Measurements from ENCODE around the gene RFX7. TPM values are rescaled to one million over a fixed set of nuclear protein-coding genes. Genes with fewer than 3 reads are reported as not detected.

RFX7 gene
- total RNA-seq, 1 experiment from 2014 or later, result 34.4 TPM

DNA sequence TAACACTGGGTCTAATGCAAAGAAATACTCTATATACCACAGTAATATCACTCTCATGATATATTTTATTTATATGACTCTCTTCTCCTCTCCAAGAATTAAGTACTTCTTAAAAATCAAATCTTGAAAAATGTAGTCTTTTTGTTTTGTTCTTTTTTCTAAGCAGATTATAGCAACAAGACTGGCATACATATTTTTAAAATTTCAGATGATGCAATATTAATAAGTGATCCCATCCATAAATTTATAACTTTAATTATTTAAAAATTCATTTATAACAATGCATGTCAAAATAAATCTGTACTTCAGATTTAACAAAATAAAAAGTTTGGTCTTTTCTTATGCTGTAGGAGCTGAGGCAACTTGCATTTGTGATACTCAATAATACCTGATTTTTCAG is 155.3 kb downstream of the RFX7 start:
- POLR2A ChIA-PET (ENCODE audit: low non-redundant PET), result no interaction called here

DNA sequence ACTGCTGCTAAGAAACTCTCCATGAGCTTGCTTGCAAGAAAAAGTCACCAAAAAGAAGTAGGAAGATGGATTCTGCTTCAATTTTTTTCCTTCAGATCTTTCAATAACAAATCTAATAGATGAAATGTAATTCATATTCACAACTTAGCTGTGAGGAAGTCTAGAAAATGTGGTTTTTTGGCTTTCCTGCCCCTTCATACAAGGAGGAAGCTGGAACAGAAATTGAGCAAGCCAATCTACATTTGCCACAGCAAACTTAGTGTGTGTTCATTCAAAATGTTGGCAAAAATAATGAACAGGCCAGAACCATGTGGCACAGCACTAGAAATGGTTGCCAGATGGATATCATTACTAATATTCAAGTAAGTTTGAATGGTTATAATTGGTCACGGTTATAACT is 157.1 kb downstream of the RFX7 start:
- TF ChIP-seq, protein P1, sequence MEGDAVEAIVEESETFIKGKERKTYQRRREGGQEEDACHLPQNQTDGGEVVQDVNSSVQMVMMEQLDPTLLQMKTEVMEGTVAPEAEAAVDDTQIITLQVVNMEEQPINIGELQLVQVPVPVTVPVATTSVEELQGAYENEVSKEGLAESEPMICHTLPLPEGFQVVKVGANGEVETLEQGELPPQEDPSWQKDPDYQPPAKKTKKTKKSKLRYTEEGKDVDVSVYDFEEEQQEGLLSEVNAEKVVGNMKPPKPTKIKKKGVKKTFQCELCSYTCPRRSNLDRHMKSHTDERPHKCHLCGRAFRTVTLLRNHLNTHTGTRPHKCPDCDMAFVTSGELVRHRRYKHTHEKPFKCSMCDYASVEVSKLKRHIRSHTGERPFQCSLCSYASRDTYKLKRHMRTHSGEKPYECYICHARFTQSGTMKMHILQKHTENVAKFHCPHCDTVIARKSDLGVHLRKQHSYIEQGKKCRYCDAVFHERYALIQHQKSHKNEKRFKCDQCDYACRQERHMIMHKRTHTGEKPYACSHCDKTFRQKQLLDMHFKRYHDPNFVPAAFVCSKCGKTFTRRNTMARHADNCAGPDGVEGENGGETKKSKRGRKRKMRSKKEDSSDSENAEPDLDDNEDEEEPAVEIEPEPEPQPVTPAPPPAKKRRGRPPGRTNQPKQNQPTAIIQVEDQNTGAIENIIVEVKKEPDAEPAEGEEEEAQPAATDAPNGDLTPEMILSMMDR (conservative IDR thresholded peaks at IDR 0.05; ENCODE audit: low read depth, low read length), result no peak
- no peak for TF ChIP-seq EZH2 (IDR thresholded peaks at IDR 0.05; ENCODE audit: borderline replicate concordance, low read depth, low read length, poor library complexity, severe bottlenecking)
- CTCF ChIA-PET, result no interaction called here
- H3K27ac ChIP-seq (ENCODE audit: low read depth, low read length, poor library complexity, severe bottlenecking), result no peak overlapping the region
- POLR2A ChIA-PET (ENCODE audit: low non-redundant PET), result no interaction called here
- no peaks in the 10 kb centered on the region for H3K4me1 ChIP-seq (ENCODE audit: insufficient read depth, low read length, poor library complexity, severe bottlenecking)
- no peaks in the 10 kb centered on the region for H3K9me3 ChIP-seq (ENCODE audit: low read depth, low read length, poor library complexity, severe bottlenecking)
- DNase-seq (ENCODE audit: low spot score), result no peak
- H3K4me3 ChIP-seq (ENCODE audit: low read depth, low read length, poor library complexity, severe bottlenecking), result no peak overlapping the region
- intact Hi-C loops (cut with micrococcal nuclease; ENCODE audit: unreplicated experiment), result loop anchor here (2.0 kb wide), 1 partner anchor 20 kb away; no protein-coding TSS in a partner anchor
- no TSS peak for BruUV-seq (replicated peaks)
- H3K27me3 ChIP-seq (replicated peaks; ENCODE audit: insufficient read depth, low read depth, low read length, poor library complexity), result no peaks in the 10 kb centered on the region
- H3K36me3 ChIP-seq (ENCODE audit: insufficient read depth, low read length, poor library complexity, severe bottlenecking), result no peaks in the 10 kb centered on the region

More for the DNA sequence above, 155.3 kb downstream of the RFX7 start:
- BruUV-seq (replicated peaks), result no TSS peak
- no peaks in the 10 kb centered on the region for H3K4me1 ChIP-seq (ENCODE audit: insufficient read depth, low read length, poor library complexity, severe bottlenecking)
- peaks cover 5% of the 10 kb centered on the region for H3K36me3 ChIP-seq (ENCODE audit: insufficient read depth, low read length, poor library complexity, severe bottlenecking)
- no peaks in the 10 kb centered on the region for H3K9me3 ChIP-seq (ENCODE audit: low read depth, low read length, poor library complexity, severe bottlenecking)
- no peak for DNase-seq (ENCODE audit: low spot score)
- no peak overlapping the region for H3K4me3 ChIP-seq (ENCODE audit: low read depth, low read length, poor library complexity, severe bottlenecking)
- no peak overlapping the region for H3K27ac ChIP-seq (ENCODE audit: low read depth, low read length, poor library complexity, severe bottlenecking)
- intact Hi-C loops (cut with micrococcal nuclease; ENCODE audit: unreplicated experiment), result no loop called here
- no peaks in the 10 kb centered on the region for H3K27me3 ChIP-seq (replicated peaks; ENCODE audit: insufficient read depth, low read depth, low read length, poor library complexity)
- CTCF ChIA-PET, result no interaction called here
- TF ChIP-seq, protein P1 (conservative IDR thresholded peaks at IDR 0.05; ENCODE audit: low read depth, low read length), result no peak
- no peak for TF ChIP-seq EZH2 (IDR thresholded peaks at IDR 0.05; ENCODE audit: borderline replicate concordance, low read depth, low read length, poor library complexity, severe bottlenecking)

DNA sequence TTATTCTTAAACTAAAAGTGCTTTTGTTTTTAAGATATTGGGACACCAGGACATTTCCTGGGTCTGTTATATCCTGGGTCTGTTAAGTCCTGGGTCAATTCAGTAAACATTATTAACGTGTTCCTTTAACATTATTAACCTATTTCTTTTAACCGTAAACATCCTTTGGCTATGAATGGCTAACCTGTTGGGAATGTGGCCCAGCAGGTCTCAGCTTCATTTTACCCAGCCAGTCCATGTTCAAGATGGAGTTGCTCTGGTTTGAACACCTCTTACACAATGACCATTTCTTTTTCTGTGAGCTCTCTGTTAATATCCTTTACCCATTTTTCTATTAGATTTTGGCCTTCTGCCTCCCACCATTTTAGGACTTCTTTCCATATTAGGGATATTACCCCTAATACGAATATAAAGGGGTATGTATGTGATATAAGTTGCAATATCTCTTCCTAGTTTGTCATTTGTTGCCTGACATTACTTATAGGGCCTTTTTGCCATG is 161.4 kb downstream of the RFX7 start:
- no peaks in the 10 kb centered on the region for H3K27me3 ChIP-seq (replicated peaks; ENCODE audit: insufficient read depth, low read depth, low read length, poor library complexity)
- H3K4me1 ChIP-seq (ENCODE audit: insufficient read depth, low read length, poor library complexity, severe bottlenecking), result no peaks in the 10 kb centered on the region
- no peak overlapping the region for H3K27ac ChIP-seq (ENCODE audit: low read depth, low read length, poor library complexity, severe bottlenecking)
- TF ChIP-seq, protein P1 (conservative IDR thresholded peaks at IDR 0.05; ENCODE audit: low read depth, low read length), result no peak
- no peak for TF ChIP-seq EZH2 (IDR thresholded peaks at IDR 0.05; ENCODE audit: borderline replicate concordance, low read depth, low read length, poor library complexity, severe bottlenecking)
- no TSS peak for BruUV-seq (replicated peaks)
- POLR2A ChIA-PET (ENCODE audit: low non-redundant PET), result no interaction called here
- no peaks in the 10 kb centered on the region for H3K9me3 ChIP-seq (ENCODE audit: low read depth, low read length, poor library complexity, severe bottlenecking)
- intact Hi-C loops (cut with micrococcal nuclease; ENCODE audit: unreplicated experiment), result no loop called here
- no peaks in the 10 kb centered on the region for H3K36me3 ChIP-seq (ENCODE audit: insufficient read depth, low read length, poor library complexity, severe bottlenecking)
- no peak for DNase-seq (ENCODE audit: low spot score)
- CTCF ChIA-PET, result no interaction called here
- no peak overlapping the region for H3K4me3 ChIP-seq (ENCODE audit: low read depth, low read length, poor library complexity, severe bottlenecking)
